ENCODE results near the gene CCDC60. TPM values are rescaled to one million over a fixed set of nuclear protein-coding genes. Genes with fewer than 3 reads are reported as not detected.

Gene CCDC60
- total RNA-seq, 4 donors from 2014 or later, result not detected

DNA sequence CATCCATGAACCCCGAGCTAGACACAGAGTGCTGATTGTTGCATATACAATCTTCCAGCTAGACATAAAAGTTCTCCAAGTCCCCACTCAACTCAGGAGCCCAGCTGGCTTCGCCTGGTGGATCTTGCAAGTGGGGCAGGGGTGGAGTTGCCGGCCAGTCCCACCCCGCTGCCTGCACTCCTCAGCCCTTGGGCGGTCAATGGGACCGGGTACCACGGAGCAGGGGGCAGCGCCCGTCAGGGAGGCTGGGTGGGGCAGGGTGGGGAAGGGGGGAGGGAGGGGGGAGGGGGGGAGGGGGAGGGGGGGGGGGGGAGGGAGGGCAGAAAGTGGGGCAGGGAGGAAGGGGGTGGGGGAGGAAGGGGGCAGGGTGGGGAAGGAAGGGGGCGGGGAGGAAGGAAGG, 63.0 kb downstream of the CCDC60 start:
- Histone ChIP-seq H3K4me1 (peaks cover 0 to 5% (median 0%) of the 10 kb centered on the region in 4 donors), H3K27me3 (no peaks in the 10 kb centered on the region), H3K9me3 (peaks cover 0 to 4% (median 0%) of the 10 kb centered on the region in 4 donors), H3K36me3 (no peaks in the 10 kb centered on the region), H3K4me3 (no peak overlapping the region), H3K27ac (replicated peaks in 1 of 4) (no peak overlapping the region)
- TF ChIP-seq POLR2A (IDR thresholded peaks at IDR 0.05; ENCODE audit: low read depth), result no peak
- TF ChIP-seq, protein P1, sequence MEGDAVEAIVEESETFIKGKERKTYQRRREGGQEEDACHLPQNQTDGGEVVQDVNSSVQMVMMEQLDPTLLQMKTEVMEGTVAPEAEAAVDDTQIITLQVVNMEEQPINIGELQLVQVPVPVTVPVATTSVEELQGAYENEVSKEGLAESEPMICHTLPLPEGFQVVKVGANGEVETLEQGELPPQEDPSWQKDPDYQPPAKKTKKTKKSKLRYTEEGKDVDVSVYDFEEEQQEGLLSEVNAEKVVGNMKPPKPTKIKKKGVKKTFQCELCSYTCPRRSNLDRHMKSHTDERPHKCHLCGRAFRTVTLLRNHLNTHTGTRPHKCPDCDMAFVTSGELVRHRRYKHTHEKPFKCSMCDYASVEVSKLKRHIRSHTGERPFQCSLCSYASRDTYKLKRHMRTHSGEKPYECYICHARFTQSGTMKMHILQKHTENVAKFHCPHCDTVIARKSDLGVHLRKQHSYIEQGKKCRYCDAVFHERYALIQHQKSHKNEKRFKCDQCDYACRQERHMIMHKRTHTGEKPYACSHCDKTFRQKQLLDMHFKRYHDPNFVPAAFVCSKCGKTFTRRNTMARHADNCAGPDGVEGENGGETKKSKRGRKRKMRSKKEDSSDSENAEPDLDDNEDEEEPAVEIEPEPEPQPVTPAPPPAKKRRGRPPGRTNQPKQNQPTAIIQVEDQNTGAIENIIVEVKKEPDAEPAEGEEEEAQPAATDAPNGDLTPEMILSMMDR (IDR thresholded peaks at IDR 0.05), result no peak
- TF ChIP-seq POLR2AphosphoS5 (IDR thresholded peaks at IDR 0.05), result no peak
- no peak for TF ChIP-seq EP300 (IDR thresholded peaks at IDR 0.05)
- intact Hi-C loops (cut with DNase I), result no loop called here
- no peak for DNase-seq (ENCODE audit: extremely low spot score)
- no CpG with 5 or more reads among the region's 10 CpGs for WGBS

DNA sequence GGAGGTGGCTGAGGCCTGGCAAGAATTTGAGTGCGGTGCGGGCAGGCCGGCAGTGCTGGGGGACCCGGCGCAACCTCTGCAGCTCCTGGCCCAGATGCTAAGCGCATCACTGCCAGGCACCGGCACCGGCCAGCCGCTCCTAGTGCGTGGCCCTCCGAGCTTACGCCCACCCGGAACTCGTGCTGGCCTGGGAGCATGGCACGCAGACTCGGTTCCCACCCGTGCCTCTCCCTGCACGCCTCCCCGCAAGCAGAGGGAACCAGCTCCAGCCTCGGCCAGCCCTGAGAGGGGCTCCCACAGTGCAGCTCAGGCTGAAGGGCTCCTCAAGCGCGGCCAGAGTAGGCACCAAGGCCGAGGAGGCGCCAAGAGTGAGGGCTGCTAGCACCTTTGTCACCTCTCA, 63.7 kb downstream of the CCDC60 start:
- no peak for DNase-seq (ENCODE audit: extremely low spot score)
- Histone ChIP-seq H3K27ac (replicated peaks in 1 of 4) (no peak overlapping the region), H3K4me1 (peaks cover 0 to 5% (median 0%) of the 10 kb centered on the region in 4 donors), H3K27me3 (no peaks in the 10 kb centered on the region), H3K36me3 (no peaks in the 10 kb centered on the region), H3K9me3 (peaks cover 0 to 4% (median 0%) of the 10 kb centered on the region in 4 donors), H3K4me3 (no peak overlapping the region)
- intact Hi-C loops (cut with DNase I), result no loop called here
- TF ChIP-seq, protein P1 (IDR thresholded peaks at IDR 0.05), result no peak
- TF ChIP-seq EP300 (IDR thresholded peaks at IDR 0.05), result no peak
- TF ChIP-seq POLR2A (IDR thresholded peaks at IDR 0.05; ENCODE audit: low read depth), result no peak
- no peak for TF ChIP-seq POLR2AphosphoS5 (IDR thresholded peaks at IDR 0.05)
- WGBS, result 89% methylated on average over 15 of the region's 24 CpGs

DNA sequence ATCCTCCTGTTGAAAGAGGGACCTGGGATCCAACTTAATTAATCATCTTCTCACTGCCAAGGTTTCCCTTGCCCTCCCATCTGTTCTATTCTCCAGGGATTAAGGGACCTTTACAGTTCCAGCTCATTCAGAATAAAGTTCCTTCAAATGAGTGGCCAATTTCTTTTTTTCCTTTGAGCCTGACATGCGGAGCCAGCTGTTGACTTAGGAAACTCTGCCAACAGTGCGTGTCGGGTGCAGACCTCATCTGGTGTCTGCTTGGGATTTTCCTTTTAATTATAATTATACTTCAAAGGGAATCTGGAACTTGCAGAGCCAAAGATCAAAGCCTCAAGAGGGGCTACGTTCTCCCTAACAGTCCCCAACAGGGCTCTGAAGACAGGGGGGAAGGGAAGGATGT, 64.8 kb downstream of the CCDC60 start:
- no peaks in the 10 kb centered on the region for H3K27me3 ChIP-seq
- H3K9me3 ChIP-seq, result peaks cover 0 to 4% (median 0%) of the 10 kb centered on the region in 4 donors
- H3K36me3 ChIP-seq, result no peaks in the 10 kb centered on the region
- no peak overlapping the region for H3K4me3 ChIP-seq
- intact Hi-C loops (cut with DNase I), result no loop called here
- H3K27ac ChIP-seq (replicated peaks in 1 of 4), result no peak overlapping the region
- TF ChIP-seq POLR2A (IDR thresholded peaks at IDR 0.05; ENCODE audit: low read depth) (no peak), EP300 (IDR thresholded peaks at IDR 0.05) (no peak)
- TF ChIP-seq, protein P1 (IDR thresholded peaks at IDR 0.05), result no peak
- WGBS, result 45% methylated on average over 4 of the region's 4 CpGs
- no peak for DNase-seq (ENCODE audit: extremely low spot score)
- peaks cover 0 to 5% (median 0%) of the 10 kb centered on the region in 4 donors for H3K4me1 ChIP-seq

DNA sequence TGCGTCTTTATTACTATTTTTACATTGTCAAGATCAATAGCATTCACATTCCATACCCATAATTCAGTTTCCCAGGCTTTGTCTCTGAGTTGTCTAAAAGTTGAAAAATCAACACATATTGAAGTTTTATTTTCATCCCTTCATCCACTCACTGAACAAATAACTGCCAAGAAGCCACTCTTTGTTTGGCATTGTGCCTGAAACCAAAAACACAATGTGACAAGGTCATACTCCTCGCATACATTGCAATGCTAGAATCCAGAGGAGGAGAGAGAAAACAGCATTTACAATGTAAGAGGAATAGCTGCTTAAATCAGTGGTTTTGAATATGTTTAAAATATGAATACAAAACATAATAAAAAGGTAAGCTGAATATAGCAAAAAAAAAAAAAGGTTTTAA, 71.8 kb downstream of the CCDC60 start:
- intact Hi-C loops (cut with DNase I), result no loop called here
- DNase-seq (ENCODE audit: extremely low spot score), result no peak
- no peak for TF ChIP-seq EP300 (IDR thresholded peaks at IDR 0.05)
- TF ChIP-seq POLR2A (IDR thresholded peaks at IDR 0.05; ENCODE audit: low read depth), result no peak
- no peak for TF ChIP-seq POLR2AphosphoS5 (IDR thresholded peaks at IDR 0.05)
- TF ChIP-seq, protein P1 (IDR thresholded peaks at IDR 0.05), result no peak
- no peaks in the 10 kb centered on the region for H3K9me3 ChIP-seq
- no peaks in the 10 kb centered on the region for H3K27me3 ChIP-seq
- H3K4me1 ChIP-seq, result peaks cover 8 to 33% (median 10%) of the 10 kb centered on the region in 4 donors
- H3K27ac ChIP-seq (replicated peaks in 1 of 4), result no peak overlapping the region
- 87% methylated on average over 2 of the region's 2 CpGs for WGBS
- H3K36me3 ChIP-seq, result no peaks in the 10 kb centered on the region
- H3K4me3 ChIP-seq, result no peak overlapping the region

DNA sequence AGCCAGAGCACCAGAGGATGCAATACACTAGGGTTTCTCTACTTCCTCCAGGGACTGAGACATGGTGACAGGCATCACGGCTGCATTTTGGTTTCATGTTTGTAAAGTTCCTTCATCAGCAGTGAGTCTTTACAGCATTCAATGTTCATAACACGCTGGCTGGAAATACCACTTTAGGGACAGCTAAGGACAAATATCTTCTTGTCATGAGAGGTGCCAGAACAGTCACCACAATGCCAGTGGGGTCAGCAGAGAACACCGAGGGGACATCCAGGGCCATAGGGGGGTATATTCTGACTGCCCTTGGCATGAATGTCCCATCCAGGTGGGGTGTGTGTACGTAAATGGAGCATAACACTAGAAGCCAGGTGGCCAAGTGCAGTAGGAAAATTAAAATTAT, 72.3 kb downstream of the CCDC60 start:
- no peaks in the 10 kb centered on the region for H3K27me3 ChIP-seq
- no peak for DNase-seq (ENCODE audit: extremely low spot score)
- no peak overlapping the region for H3K27ac ChIP-seq (replicated peaks in 1 of 4)
- H3K36me3 ChIP-seq, result no peaks in the 10 kb centered on the region
- peaks cover 8 to 35% (median 13%) of the 10 kb centered on the region in 4 donors for H3K4me1 ChIP-seq
- no peak overlapping the region for H3K4me3 ChIP-seq
- intact Hi-C loops (cut with DNase I), result no loop called here
- 73% methylated on average over 4 of the region's 4 CpGs for WGBS
- TF ChIP-seq, protein P1 (IDR thresholded peaks at IDR 0.05), result no peak
- no peak for TF ChIP-seq POLR2A (IDR thresholded peaks at IDR 0.05; ENCODE audit: low read depth)
- no peak for TF ChIP-seq EP300 (IDR thresholded peaks at IDR 0.05)
- TF ChIP-seq POLR2AphosphoS5 (IDR thresholded peaks at IDR 0.05), result no peak
- H3K9me3 ChIP-seq, result no peaks in the 10 kb centered on the region

Data from esophagus muscularis mucosa (tissue), 4 donors.